Thymus (tissue), 11 donors: ENCODE results near the gene NOL11. TPM values are rescaled to one million over a fixed set of nuclear protein-coding genes. Genes with fewer than 3 reads are reported as not detected.
"Not testable (repeated sequence)": the region's sequence is repeated elsewhere in the genome, so short reads cannot be mapped to it uniquely, and the experiment has no call there.

Experiments
- DNase-seq, 9 donors: peaks; one replicate each; pipeline ENCODE4 v3.0.0-alpha.2; 2013; ENCODE audit warnings: low spot score in 9 of 9, low read depth in 6 of 9, missing footprints in 1 of 9
- H3K27ac ChIP-seq, 2 donors: one replicate each; pipeline ENCODE4 v1.5.1; 2013; ENCODE audit warnings: control low read depth in 1 of 2, low read depth in 1 of 2, low read length in 1 of 2, mild to moderate bottlenecking in 1 of 2, moderate library complexity in 1 of 2
- H3K27me3 ChIP-seq, 2 donors: one replicate each; pipeline ENCODE4 v1.5.1; 2013; ENCODE audit warnings: low read length in 1 of 2; ENCODE audit not compliant: control insufficient read depth in 2 of 2, insufficient read depth in 1 of 2
- H3K36me3 ChIP-seq, 2 donors: one replicate each; pipeline ENCODE4 v1.5.1; 2013; ENCODE audit warnings: low read length in 1 of 2, mild to moderate bottlenecking in 1 of 2, moderate library complexity in 1 of 2; ENCODE audit not compliant: control insufficient read depth in 2 of 2, insufficient read depth in 2 of 2
- H3K4me1 ChIP-seq, 2 donors: one replicate each; pipeline ENCODE4 v1.5.1; 2013; ENCODE audit warnings: low read length in 2 of 2; ENCODE audit not compliant: control insufficient read depth in 2 of 2, insufficient read depth in 2 of 2
- H3K4me3 ChIP-seq, 2 donors: one replicate each; pipeline ENCODE4 v1.5.1; 2013; ENCODE audit warnings: low read length in 2 of 2, control low read depth in 1 of 2, mild to moderate bottlenecking in 1 of 2
- H3K9me3 ChIP-seq, 2 donors: one replicate each; pipeline ENCODE4 v1.5.1; 2013; ENCODE audit warnings: low read length in 1 of 2, mild to moderate bottlenecking in 1 of 2; ENCODE audit not compliant: control insufficient read depth in 2 of 2, insufficient read depth in 1 of 2
- WGBS: extraction: QIAGEN DNeasy Blood & Tissue Kit; methylation state at CpG from one replicate; pipeline ENCODE4 v1.1.7; 2013; 5-methylcytosine and 5-hydroxymethylcytosine counted together
- polyA plus RNA-seq: library from polyadenylated mRNA; stranded (reverse); fragments of 200-250 nt; gene quantifications from one replicate; pipeline ENCODE4 v1.2.3, GENCODE V29; 2013
- total RNA-seq: library from RNA; stranded (reverse); fragments of 120-200 nt; gene quantifications from one replicate; pipeline ENCODE4 v1.2.4, GENCODE V29; 2013
- donor health status: healthy.

The NOL11 gene
- total and polyA plus RNA-seq, 2 donors: 70.9 to 72.4 TPM

GRCh38 chr17:67742025-67742424, 24.3 kb downstream of the NOL11 start:
- H3K9me3 ChIP-seq: no peaks in the 10 kb centered on the region
- H3K4me1 ChIP-seq: no peaks in the 10 kb centered on the region
- no peaks in the 10 kb centered on the region for H3K27me3 ChIP-seq
- no peak overlapping the region for H3K27ac ChIP-seq
- peaks cover 52 to 77% of the 10 kb centered on the region in 2 donors for H3K36me3 ChIP-seq
- no peak overlapping the region for H3K4me3 ChIP-seq
- DNase-seq: no peak
- WGBS: 91% methylated on average over 2 of the region's 2 CpGs

GRCh38 chr17:67746704-67747571, 29.2 kb downstream of the NOL11 start:
- H3K27me3 ChIP-seq: no peaks in the 10 kb centered on the region
- H3K4me3 ChIP-seq: no peak overlapping the region
- peaks cover 9 to 14% of the 10 kb centered on the region in 2 donors for H3K9me3 ChIP-seq
- H3K4me1 ChIP-seq: no peaks in the 10 kb centered on the region
- H3K27ac ChIP-seq: no peak overlapping the region
- no peak for DNase-seq
- peaks cover 45 to 73% of the 10 kb centered on the region in 2 donors for H3K36me3 ChIP-seq
- 67% methylated on average over 14 of the region's 14 CpGs for WGBS

- Histone ChIP-seq H3K9me3 (peaks cover 9 to 14% of the 10 kb centered on the region in 2 donors), H3K36me3 (peaks cover 45 to 67% of the 10 kb centered on the region in 2 donors), H3K4me1 (no peaks in the 10 kb centered on the region), H3K4me3 (no peak overlapping the region), H3K27ac (no peak overlapping the region), H3K27me3 (no peaks in the 10 kb centered on the region)
- no peak for DNase-seq
- 61% methylated on average over 2 of the region's 2 CpGs for WGBS
Observed at GRCh38 chr17:67747681-67748235, 30.0 kb downstream of the NOL11 start.

GRCh38 chr17:67750067-67750466, 32.3 kb downstream of the NOL11 start:
- Histone ChIP-seq H3K27ac (no peak overlapping the region), H3K36me3 (peaks cover 36 to 54% of the 10 kb centered on the region in 2 donors), H3K9me3 (peaks cover 9 to 14% of the 10 kb centered on the region in 2 donors), H3K4me1 (no peaks in the 10 kb centered on the region), H3K27me3 (no peaks in the 10 kb centered on the region), H3K4me3 (no peak overlapping the region)
- 96% methylated on average over 4 of the region's 4 CpGs for WGBS
- DNase-seq: no peak

GRCh38 chr17:67751101-67752074, 33.7 kb downstream of the NOL11 start:
- H3K27me3 ChIP-seq: no peaks in the 10 kb centered on the region
- peaks cover 9 to 14% of the 10 kb centered on the region in 2 donors for H3K9me3 ChIP-seq
- 86% methylated on average over 9 of the region's 9 CpGs for WGBS
- H3K4me1 ChIP-seq: no peaks in the 10 kb centered on the region
- DNase-seq: no peak
- H3K4me3 ChIP-seq: no peak overlapping the region
- H3K27ac ChIP-seq: no peak overlapping the region
- peaks cover 33 to 46% of the 10 kb centered on the region in 2 donors for H3K36me3 ChIP-seq

- 97% methylated on average over 3 of the region's 3 CpGs for WGBS
- Histone ChIP-seq H3K36me3 (peaks cover 36 to 40% of the 10 kb centered on the region in 2 donors), H3K9me3 (peaks cover 9 to 14% of the 10 kb centered on the region in 2 donors)
- not testable (repeated sequence) for H3K4me1 ChIP-seq, H3K27me3 ChIP-seq, DNase-seq, H3K27ac ChIP-seq, H3K4me3 ChIP-seq
Observed at GRCh38 chr17:67752160-67752559, 34.4 kb downstream of the NOL11 start.

- no peak for DNase-seq
- over 99% methylated on average over 10 of the region's 10 CpGs for WGBS
- Histone ChIP-seq H3K36me3 (peaks cover 31 to 33% of the 10 kb centered on the region in 2 donors), H3K4me1 (no peaks in the 10 kb centered on the region), H3K4me3 (no peak overlapping the region), H3K9me3 (peaks cover 9 to 14% of the 10 kb centered on the region in 2 donors), H3K27me3 (no peaks in the 10 kb centered on the region), H3K27ac (no peak overlapping the region)
Observed at GRCh38 chr17:67753026-67753425, 35.3 kb downstream of the NOL11 start.

- Histone ChIP-seq H3K27me3 (no peaks in the 10 kb centered on the region), H3K9me3 (peaks cover 9 to 14% of the 10 kb centered on the region in 2 donors), H3K27ac (no peak overlapping the region), H3K4me3 (no peak overlapping the region), H3K4me1 (no peaks in the 10 kb centered on the region), H3K36me3 (peaks cover 26 to 30% of the 10 kb centered on the region in 2 donors)
- DNase-seq: no peak
- WGBS: 98% methylated on average over 5 of the region's 5 CpGs
Observed at GRCh38 chr17:67754001-67754400, 36.3 kb downstream of the NOL11 start.
